ENCODE data around the gene TCEAL5.
"Not testable (repeated sequence)": the region's sequence is repeated elsewhere in the genome, so short reads cannot be mapped to it uniquely, and the experiment has no call there.

The TCEAL5 gene, protein sequence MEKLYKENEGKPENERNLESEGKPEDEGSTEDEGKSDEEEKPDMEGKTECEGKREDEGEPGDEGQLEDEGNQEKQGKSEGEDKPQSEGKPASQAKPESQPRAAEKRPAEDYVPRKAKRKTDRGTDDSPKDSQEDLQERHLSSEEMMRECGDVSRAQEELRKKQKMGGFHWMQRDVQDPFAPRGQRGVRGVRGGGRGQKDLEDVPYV

GRCh38 chrX:103276581-103277002, at the start of gene TCEAL5:
TSS of gene TCEAL5 (minus strand) at chrX:103276750. CDS start at chrX:103274563, 2,187 bp downstream.
- H3K36me3 ChIP-seq (ENCODE audit: control insufficient read depth, insufficient read depth, low read length), result no peaks in the 10 kb centered on the region
- no peak within 1 kb of the TSS for H3K4me3 ChIP-seq (replicated peaks; ENCODE audit: low read depth, low read length)
- no peak for DNase-seq (ENCODE audit: extremely low read depth, insufficient read length)
- H3K27me3 ChIP-seq (replicated peaks; ENCODE audit: control insufficient read depth, insufficient read depth, low read length), result no peaks in the 10 kb centered on the region; the same call in 1 of the 2 replicates
- TF ChIP-seq, protein P1, sequence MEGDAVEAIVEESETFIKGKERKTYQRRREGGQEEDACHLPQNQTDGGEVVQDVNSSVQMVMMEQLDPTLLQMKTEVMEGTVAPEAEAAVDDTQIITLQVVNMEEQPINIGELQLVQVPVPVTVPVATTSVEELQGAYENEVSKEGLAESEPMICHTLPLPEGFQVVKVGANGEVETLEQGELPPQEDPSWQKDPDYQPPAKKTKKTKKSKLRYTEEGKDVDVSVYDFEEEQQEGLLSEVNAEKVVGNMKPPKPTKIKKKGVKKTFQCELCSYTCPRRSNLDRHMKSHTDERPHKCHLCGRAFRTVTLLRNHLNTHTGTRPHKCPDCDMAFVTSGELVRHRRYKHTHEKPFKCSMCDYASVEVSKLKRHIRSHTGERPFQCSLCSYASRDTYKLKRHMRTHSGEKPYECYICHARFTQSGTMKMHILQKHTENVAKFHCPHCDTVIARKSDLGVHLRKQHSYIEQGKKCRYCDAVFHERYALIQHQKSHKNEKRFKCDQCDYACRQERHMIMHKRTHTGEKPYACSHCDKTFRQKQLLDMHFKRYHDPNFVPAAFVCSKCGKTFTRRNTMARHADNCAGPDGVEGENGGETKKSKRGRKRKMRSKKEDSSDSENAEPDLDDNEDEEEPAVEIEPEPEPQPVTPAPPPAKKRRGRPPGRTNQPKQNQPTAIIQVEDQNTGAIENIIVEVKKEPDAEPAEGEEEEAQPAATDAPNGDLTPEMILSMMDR (IDR thresholded peaks at IDR 0.05; ENCODE audit: insufficient read depth, low read length, poor library complexity, severe bottlenecking), result no peak

- Histone ChIP-seq H3K27me3 (replicated peaks; ENCODE audit: control insufficient read depth, insufficient read depth, low read length) (no peaks in the 10 kb centered on the region), H3K36me3 (ENCODE audit: control insufficient read depth, insufficient read depth, low read length) (no peaks in the 10 kb centered on the region)
These were observed 34.8 kb upstream of the TCEAL5 start for GRCh38 chrX:103311399-103311780.

DNA sequence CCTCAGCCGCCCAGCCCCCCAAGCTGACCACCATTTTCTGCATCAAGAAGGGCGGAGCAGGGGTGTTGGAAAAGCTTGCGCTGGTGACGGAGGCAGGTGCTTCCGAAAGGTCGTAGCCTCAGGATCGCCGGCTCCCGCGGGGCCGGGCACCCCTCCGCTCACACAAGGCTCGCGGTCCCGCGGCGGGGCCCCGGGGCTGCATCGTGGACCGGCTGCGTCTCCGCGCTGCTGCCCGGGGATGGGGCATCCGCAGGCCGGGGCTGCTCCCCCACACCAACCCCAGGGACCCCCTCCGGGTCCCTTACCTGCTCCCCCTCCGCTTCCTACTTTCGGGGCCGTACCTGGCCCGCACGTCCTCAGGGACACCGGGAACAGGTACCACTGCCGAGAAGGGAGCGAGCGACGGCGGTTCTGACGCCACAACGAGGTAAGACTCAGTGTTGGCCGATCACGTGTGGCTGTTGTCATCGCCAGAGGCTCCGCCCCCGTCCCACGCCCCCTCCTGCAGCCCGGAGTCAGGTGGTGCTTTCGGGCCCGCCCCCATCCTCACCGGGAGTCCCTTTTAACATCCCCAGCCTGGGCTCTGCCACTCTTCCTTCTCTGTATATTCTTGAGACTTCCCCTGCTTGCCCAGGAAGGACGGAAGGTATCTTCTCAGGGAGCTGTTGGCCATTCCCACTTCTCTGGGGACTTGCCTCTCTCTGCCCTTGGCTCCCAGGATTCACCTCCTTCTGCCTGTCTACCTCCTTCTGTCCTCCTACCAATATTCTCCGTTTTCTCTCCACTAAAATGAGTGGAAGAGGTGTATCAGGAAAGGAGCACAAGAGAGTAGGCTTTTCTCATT, 34.2 kb upstream of the TCEAL5 start, which contains the start of gene BEX2:
Gene BEX2 (minus strand): TSS at position 436 of the 844 bp plus-strand sequence. CDS start 1,014 bp downstream, outside the sequence.
- peak; percentile 59 for DNase-seq (ENCODE audit: extremely low read depth, insufficient read length)
- Histone ChIP-seq H3K36me3 (ENCODE audit: control insufficient read depth, insufficient read depth, low read length) (no peaks in the 10 kb centered on the region), H3K4me3 (replicated peaks; ENCODE audit: low read depth, low read length) (peak within 1 kb of the TSS; percentile 59), H3K27me3 (replicated peaks; ENCODE audit: control insufficient read depth, insufficient read depth, low read length) (no peaks in the 10 kb centered on the region)
- TF ChIP-seq, protein P1 (IDR thresholded peaks at IDR 0.05; ENCODE audit: insufficient read depth, low read length, poor library complexity, severe bottlenecking), result no peak

More at GRCh38 chrX:103311399-103311780, 34.8 kb upstream of the TCEAL5 start:
- no peak overlapping the region for H3K4me3 ChIP-seq (replicated peaks; ENCODE audit: low read depth, low read length)
- no peak for DNase-seq (ENCODE audit: extremely low read depth, insufficient read length)
- TF ChIP-seq, protein P1 (IDR thresholded peaks at IDR 0.05; ENCODE audit: insufficient read depth, low read length, poor library complexity, severe bottlenecking), result no peak

- TF ChIP-seq, protein P1 (IDR thresholded peaks at IDR 0.05; ENCODE audit: insufficient read depth, low read length, poor library complexity, severe bottlenecking), result no peak
- Histone ChIP-seq H3K36me3 (ENCODE audit: control insufficient read depth, insufficient read depth, low read length) (no peaks in the 10 kb centered on the region), H3K27me3 (replicated peaks; ENCODE audit: control insufficient read depth, insufficient read depth, low read length) (no peaks in the 10 kb centered on the region), H3K4me3 (replicated peaks; ENCODE audit: low read depth, low read length) (peak overlapping the region; percentile 59)
- DNase-seq (ENCODE audit: extremely low read depth, insufficient read length), result no peak
These were observed 33.5 kb upstream of the TCEAL5 start for GRCh38 chrX:103309860-103310554.

- H3K36me3 ChIP-seq (ENCODE audit: control insufficient read depth, insufficient read depth, low read length); H3K4me3 ChIP-seq (replicated peaks; ENCODE audit: low read depth, low read length); H3K27me3 ChIP-seq (replicated peaks; ENCODE audit: control insufficient read depth, insufficient read depth, low read length); DNase-seq (ENCODE audit: extremely low read depth, insufficient read length): not testable (repeated sequence)
These were observed 29.1 kb upstream of the TCEAL5 start for GRCh38 chrX:103305666-103306065.
